Measurements from ENCODE around the gene PLGLB2.
"Not testable (repeated sequence)": the region's sequence is repeated elsewhere in the genome, so short reads cannot be mapped to it uniquely, and the experiment has no call there.

The PLGLB2 gene

DNA sequence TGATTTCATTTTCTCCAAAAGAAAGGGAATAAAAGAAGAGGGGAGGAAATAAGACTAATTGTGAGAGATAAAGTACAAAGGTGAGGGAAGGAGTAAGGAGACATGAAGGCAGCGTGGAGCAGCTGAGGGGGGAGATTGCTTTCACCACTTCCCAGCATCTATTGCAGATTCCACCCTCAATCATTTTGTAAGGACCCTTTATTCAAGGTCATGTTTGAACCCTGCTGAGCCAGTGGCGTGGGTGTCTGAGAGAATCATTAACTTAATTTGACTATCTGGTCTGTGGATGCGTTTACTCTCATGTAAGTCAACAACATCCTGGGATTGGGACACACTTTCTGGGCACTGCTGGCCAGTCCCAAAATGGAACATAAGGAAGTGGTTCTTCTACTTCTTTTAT, at the start of gene PLGLB2:
TSS of gene PLGLB2 (plus strand) at position 297 of the 400 bp plus-strand sequence. CDS start at position 364, 67 bp downstream.
- DNase-seq (ENCODE audit: low spot score): not testable (repeated sequence)

- not testable (repeated sequence) for DNase-seq (ENCODE audit: low spot score)
These were observed 43.1 kb upstream of the PLGLB2 start for GRCh38 chr2:87704572-87705323.

DNA sequence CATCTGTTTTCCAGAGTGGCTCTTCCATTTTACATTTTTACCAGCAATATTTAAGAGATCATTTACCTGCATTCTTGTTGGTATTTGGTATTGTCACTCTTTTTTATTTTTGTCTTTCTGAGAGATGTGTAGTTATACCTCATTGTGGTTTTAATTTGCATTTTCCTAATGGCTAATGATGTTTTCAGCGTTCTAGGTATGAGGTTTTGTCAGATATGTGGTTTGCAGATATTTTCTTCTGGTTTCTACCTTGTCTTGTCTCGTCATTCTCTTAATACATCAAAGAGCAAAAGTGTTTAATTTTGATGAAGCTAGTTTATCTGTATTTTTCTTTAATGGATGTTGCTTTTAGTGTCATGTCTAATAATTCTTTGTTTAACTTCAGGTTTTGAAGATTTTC, 39.5 kb upstream of the PLGLB2 start:
- not testable (repeated sequence) for DNase-seq (ENCODE audit: low spot score)

DNA sequence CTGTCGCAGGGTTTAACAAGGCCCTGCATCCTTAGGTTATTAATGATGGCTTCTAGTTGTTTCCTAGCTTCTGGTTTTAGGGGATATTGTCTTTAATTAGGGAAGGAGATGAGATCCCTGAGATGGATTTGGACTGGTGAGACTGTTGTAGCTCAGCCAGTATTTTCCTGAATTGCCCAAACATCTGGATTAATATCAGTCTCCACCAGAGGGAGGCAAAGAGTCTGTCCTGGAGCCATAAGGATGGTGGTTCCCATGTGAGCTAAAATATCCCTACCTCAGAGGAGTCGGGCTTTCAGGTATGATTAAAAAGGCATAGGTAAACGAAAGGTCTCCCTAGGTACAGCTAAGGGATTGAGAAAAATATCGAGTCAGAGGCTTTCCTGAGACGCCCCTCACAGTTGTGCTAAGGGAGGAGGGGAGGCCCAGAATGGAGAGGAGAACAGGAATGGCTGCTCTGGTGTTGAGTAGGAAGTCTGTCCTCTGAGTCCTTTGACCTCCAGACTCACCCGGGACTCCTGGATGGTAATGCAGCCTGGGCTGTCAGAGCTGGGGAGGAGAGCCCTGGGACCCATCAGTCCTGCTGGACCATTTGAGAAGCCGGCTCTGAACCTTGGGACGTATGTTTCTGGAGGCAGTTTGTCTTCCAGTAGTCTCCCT, 19.8 kb upstream of the PLGLB2 start:
- not testable (repeated sequence) for DNase-seq (ENCODE audit: low spot score)

DNA sequence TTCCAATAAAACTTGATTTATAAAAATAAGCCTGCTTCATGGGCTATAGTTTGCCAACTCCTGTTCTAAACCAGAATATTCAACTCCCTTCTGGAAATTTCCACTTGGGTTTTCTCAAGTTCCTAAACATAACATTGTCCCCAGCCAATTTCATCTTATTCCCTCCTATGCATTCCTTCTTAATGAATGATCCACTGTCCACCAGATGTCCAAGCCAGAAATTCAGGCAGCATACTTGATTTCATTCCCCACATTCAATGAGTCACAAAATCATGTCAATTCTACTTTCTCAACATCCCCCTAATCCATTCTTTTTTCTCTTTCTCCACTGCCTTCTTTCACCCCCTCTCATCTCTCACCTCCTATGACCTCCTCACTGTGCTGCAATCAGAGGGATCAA, 7.0 kb upstream of the PLGLB2 start:
- not testable (repeated sequence) for DNase-seq (ENCODE audit: low spot score)

DNA sequence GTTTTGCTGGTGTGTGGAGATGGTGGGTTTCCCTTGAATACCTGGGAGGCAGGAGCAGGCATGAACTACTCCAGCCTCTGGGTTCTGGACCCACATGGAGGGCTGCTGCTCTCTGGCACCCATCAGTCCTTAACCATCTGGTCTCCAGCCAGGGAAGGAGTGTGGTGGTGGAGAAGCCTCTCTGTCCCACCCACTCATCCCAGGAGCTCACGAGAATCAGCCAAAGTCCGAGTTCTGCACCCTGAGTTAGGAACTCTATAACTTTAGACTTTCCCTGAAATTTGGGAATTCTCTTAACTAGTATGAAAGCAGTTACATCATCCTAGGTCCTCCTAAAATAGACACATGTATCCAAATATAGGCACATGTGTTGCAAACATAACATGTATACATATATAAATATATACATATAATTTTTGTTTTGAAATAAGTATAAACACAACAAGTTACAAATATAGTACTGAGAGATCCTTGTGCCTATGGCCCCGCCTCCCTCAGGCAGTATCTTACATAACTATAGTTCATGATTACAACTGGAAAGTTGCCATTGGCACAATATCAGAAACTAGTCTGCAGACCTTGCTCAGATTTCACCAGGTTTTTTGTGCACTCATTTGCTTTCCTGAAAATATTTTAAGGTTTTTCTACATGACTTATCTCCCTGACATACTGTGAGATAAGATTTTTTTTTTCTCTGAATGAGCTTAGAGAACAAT, 5.3 kb upstream of the PLGLB2 start:
- DNase-seq (ENCODE audit: low spot score): not testable (repeated sequence)

DNA sequence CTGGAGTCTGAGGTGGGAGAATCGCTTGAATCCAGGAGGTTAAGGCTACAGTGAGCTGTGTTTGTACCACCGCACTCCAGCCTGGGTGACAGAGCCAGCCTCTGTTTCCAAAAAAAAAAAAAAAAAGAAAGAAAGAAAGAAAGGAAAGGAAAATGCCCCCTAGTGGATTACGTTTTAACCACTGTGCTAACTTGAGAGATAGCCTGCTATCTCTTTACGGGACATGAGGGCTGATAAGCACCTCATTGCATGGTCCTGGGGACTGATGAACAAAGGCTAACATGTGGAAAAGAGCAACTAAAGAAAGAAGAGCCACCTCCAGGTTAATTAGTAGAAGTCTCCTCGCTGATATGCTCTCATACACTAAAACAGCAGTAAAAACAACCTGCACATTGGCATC, 4.2 kb upstream of the PLGLB2 start:
- DNase-seq (ENCODE audit: low spot score): not testable (repeated sequence)

DNA sequence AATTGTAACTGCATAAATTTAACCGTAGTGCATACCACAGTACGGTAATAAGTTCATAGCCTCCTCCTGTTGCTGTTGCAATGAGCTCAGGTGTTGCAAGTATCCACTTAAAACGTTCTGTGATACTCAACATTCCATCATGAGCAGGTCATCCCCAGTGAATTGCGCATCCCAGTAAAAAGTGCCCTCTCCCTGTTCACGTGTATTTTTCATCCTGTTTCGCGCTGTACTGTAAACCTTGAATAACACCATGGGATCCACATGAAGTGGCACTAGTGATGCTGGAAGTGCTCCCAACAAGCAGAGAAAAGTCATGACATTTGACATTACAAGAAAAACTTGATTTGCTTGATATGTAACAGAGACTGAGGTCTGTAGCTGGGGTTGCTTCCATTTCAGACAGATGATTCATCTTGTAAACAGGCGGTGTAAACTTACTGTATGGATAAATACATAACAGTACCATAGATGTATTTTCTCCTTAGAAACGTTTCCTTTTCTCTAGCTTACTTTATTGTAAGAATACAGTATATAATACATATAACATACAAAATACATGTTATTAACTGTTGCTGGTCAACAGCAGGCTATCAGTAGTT, 2.4 kb upstream of the PLGLB2 start:
- not testable (repeated sequence) for DNase-seq (ENCODE audit: low spot score)

- DNase-seq (ENCODE audit: low spot score): not testable (repeated sequence)
These were observed 637 bp downstream of the PLGLB2 start for GRCh38 chr2:87748524-87748923.

- not testable (repeated sequence) for DNase-seq (ENCODE audit: low spot score)
These were observed 2.7 kb downstream of the PLGLB2 start for GRCh38 chr2:87750560-87750959.

DNA sequence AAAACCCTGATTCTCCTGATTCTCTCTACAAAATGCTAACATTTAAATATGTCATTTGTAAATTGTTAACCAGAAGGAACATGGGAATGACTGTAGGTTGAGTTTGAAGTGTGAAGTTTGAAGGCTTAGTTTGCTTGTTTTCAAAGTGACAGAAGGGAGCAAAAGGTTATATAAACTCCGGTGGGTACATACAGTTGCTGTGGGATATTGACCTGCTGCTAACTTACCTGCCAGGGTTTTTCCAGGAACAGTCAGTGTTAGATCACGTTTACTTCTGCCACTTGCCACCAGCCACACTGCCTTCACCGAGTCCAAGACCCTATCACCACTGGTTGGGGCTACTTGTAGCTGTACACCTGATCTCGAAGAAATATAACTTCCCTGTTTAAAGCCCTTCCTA, 6.9 kb downstream of the PLGLB2 start:
- not testable (repeated sequence) for DNase-seq (ENCODE audit: low spot score)
